ENCODE measurements around the gene RASD1. TPM values are rescaled to one million over a fixed set of nuclear protein-coding genes. Genes with fewer than 3 reads are reported as not detected.

RASD1 gene
- polyA plus RNA-seq, 1 of the 3 experiments (the other 2 are of a cell fraction), result 0.43 TPM

DNA sequence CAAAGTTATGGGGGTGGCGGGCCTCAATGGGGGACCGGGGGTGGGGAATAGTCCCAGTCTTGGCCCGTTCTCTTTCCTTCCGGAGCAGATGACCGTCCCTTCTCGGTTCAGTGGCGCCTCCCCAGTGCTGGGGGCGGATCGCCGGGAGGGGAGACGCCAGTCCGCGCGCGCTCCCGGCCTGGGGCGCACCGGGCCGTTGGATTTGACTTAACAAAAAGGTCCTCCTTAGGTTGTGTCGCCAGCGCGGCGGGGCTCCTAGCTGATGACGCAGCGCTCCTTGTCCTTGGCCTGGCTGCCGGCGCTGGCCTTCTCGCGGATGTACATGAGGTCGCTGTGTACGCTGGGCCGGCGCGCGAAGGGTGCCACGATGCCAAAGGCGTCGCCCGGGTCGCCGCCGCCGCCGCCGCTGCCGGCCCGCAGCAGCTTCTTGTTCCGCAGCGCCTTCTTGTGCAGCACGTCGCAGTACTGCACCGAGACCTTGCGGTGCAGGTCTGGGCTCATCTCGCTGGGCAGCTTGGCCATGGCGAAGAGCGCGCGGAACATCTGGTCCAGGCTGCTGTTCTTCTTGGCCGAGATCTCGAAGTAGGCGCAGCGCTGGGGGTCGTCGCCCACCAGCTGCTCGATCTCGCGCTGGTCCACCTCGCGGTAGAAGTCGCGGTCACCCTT, 1.2 kb downstream of the RASD1 start:
- TF ChIP-seq RFX5 (IDR thresholded peaks at IDR 0.05; ENCODE audit: low read length) (no peak), FOXJ3 (CRISPR knock-in tag; IDR thresholded peaks at IDR 0.05) (no peak), GABPA (IDR thresholded peaks at IDR 0.05; ENCODE audit: low read depth) (no peak), YY1 (IDR thresholded peaks at IDR 0.05; ENCODE audit: low read depth) (no peak), ELF1 (IDR thresholded peaks at IDR 0.05) (no peak), MEF2A (IDR thresholded peaks at IDR 0.05; ENCODE audit: borderline replicate concordance, low read depth) (no peak), TCF12 (IDR thresholded peaks at IDR 0.05) (no peak), FOXM1 (IDR thresholded peaks at IDR 0.05; ENCODE audit: low read depth) (no peak), RCOR1 (IDR thresholded peaks at IDR 0.05; ENCODE audit: low read length) (no peak), EZH2phosphoT487 (IDR thresholded peaks at IDR 0.05; ENCODE audit: borderline replicate concordance, low read depth) (no peak), FOSL2 (IDR thresholded peaks at IDR 0.05; ENCODE audit: borderline replicate concordance, low read depth) (no peak), GATA2 (CRISPR knock-in tag; IDR thresholded peaks at IDR 0.05) (no peak), TEAD4 (IDR thresholded peaks at IDR 0.05; ENCODE audit: borderline replicate concordance, insufficient read depth) (no peak), TAF1 (IDR thresholded peaks at IDR 0.05; ENCODE audit: borderline replicate concordance, low read depth, low read length) (no peak)
- TF ChIP-seq, protein P1, sequence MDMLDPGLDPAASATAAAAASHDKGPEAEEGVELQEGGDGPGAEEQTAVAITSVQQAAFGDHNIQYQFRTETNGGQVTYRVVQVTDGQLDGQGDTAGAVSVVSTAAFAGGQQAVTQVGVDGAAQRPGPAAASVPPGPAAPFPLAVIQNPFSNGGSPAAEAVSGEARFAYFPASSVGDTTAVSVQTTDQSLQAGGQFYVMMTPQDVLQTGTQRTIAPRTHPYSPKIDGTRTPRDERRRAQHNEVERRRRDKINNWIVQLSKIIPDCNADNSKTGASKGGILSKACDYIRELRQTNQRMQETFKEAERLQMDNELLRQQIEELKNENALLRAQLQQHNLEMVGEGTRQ (IDR thresholded peaks at IDR 0.05; ENCODE audit: borderline replicate concordance, low read depth, low read length), result no peak
- TF ChIP-seq, protein P2, sequence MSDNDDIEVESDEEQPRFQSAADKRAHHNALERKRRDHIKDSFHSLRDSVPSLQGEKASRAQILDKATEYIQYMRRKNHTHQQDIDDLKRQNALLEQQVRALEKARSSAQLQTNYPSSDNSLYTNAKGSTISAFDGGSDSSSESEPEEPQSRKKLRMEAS (IDR thresholded peaks at IDR 0.05; ENCODE audit: low read depth), result no peak
- TF ChIP-seq, protein P3, sequence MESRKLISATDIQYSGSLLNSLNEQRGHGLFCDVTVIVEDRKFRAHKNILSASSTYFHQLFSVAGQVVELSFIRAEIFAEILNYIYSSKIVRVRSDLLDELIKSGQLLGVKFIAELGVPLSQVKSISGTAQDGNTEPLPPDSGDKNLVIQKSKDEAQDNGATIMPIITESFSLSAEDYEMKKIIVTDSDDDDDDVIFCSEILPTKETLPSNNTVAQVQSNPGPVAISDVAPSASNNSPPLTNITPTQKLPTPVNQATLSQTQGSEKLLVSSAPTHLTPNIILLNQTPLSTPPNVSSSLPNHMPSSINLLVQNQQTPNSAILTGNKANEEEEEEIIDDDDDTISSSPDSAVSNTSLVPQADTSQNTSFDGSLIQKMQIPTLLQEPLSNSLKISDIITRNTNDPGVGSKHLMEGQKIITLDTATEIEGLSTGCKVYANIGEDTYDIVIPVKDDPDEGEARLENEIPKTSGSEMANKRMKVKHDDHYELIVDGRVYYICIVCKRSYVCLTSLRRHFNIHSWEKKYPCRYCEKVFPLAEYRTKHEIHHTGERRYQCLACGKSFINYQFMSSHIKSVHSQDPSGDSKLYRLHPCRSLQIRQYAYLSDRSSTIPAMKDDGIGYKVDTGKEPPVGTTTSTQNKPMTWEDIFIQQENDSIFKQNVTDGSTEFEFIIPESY (IDR thresholded peaks at IDR 0.05; ENCODE audit: borderline replicate concordance, low read depth), result no peak
- TF ChIP-seq, protein P4, sequence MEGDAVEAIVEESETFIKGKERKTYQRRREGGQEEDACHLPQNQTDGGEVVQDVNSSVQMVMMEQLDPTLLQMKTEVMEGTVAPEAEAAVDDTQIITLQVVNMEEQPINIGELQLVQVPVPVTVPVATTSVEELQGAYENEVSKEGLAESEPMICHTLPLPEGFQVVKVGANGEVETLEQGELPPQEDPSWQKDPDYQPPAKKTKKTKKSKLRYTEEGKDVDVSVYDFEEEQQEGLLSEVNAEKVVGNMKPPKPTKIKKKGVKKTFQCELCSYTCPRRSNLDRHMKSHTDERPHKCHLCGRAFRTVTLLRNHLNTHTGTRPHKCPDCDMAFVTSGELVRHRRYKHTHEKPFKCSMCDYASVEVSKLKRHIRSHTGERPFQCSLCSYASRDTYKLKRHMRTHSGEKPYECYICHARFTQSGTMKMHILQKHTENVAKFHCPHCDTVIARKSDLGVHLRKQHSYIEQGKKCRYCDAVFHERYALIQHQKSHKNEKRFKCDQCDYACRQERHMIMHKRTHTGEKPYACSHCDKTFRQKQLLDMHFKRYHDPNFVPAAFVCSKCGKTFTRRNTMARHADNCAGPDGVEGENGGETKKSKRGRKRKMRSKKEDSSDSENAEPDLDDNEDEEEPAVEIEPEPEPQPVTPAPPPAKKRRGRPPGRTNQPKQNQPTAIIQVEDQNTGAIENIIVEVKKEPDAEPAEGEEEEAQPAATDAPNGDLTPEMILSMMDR (IDR thresholded peaks at IDR 0.05), result no peak
- TF ChIP-seq, protein P5, sequence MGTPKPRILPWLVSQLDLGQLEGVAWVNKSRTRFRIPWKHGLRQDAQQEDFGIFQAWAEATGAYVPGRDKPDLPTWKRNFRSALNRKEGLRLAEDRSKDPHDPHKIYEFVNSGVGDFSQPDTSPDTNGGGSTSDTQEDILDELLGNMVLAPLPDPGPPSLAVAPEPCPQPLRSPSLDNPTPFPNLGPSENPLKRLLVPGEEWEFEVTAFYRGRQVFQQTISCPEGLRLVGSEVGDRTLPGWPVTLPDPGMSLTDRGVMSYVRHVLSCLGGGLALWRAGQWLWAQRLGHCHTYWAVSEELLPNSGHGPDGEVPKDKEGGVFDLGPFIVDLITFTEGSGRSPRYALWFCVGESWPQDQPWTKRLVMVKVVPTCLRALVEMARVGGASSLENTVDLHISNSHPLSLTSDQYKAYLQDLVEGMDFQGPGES (IDR thresholded peaks at IDR 0.05; ENCODE audit: low read depth, low read length), result no peak
- H3K27ac ChIP-seq (ENCODE audit: low read depth in 2 of 2, low read length in 1 of 2), result no peak overlapping the region
- POLR2A ChIA-PET, result interaction anchor here (1.5 to 2.7 kb wide), 2 partner anchors 60 to 73 kb away, joined by 5 to 14 read pairs; no protein-coding TSS in a partner anchor

More for the DNA sequence above, 1.2 kb downstream of the RASD1 start:
- WGBS (ENCODE audit: low lambda C conversion rate), result 77% methylated on average over 43 of the region's 71 CpGs
- Histone ChIP-seq H3K9ac (no peak overlapping the region), H3K9me2 (no peaks in the 10 kb centered on the region), H3K27me3 (ENCODE audit: insufficient read depth) (no peaks in the 10 kb centered on the region), H3K9me3 (no peaks in the 10 kb centered on the region), H2AFZ (ENCODE audit: low read depth) (no peak overlapping the region), H3K4me1 (ENCODE audit: control insufficient read depth in 1 of 2, insufficient read depth in 2 of 2, low read depth in 1 of 2, low read length in 1 of 2) (peaks cover 0 to 7% of the 10 kb centered on the region in 2 experiments; a peak in 1 of 4 replicates), H4K20me1 (ENCODE audit: insufficient read depth) (no peaks in the 10 kb centered on the region), H3K79me2 (ENCODE audit: insufficient read depth) (no peaks in the 10 kb centered on the region), H3F3A (replicated peaks; ENCODE audit: insufficient read depth) (no peaks in the 10 kb centered on the region), H3K4me3 (ENCODE audit: low read depth in 2 of 2, low read length in 1 of 2) (no peak overlapping the region), H3K36me3 (replicated peaks in 1 of 2; ENCODE audit: control insufficient read depth in 1 of 2, insufficient read depth in 2 of 2, low read length in 1 of 2) (peaks cover 0 to 23% of the 10 kb centered on the region in 2 experiments), H3K4me2 (no peak overlapping the region)
- CTCF ChIA-PET, result interaction anchor here (0.6 to 6.7 kb wide), 5 partner anchors 11 to 304 kb away, joined by 3 to 185 read pairs (median 32); no protein-coding TSS in a partner anchor
- DNase-seq, result no peak

Data from SK-N-SH (cell line).